PC-3 (cell line): ENCODE results near the gene GSDME.

Experiments used
- CTCF ChIP-seq: fragments of 300-600 bp; sonication (generic); conservative IDR thresholded peaks from 2 replicates; pipeline ENCODE4 v1.5.1; 2017; ENCODE audit warnings: antibody characterized with exemption, low read depth, mild to moderate bottlenecking, low read length
- EZH2 ChIP-seq: fragments of 300-600 bp; sonication (generic); IDR thresholded peaks from one replicate; pipeline ENCODE4 v1.6.1; 2017; ENCODE audit warnings: antibody characterized with exemption, mild to moderate bottlenecking, low read length; ENCODE audit not compliant: unreplicated experiment
- EZH2phosphoT487 ChIP-seq: fragments of 300-600 bp; sonication (generic); IDR thresholded peaks from 2 replicates; pipeline ENCODE4 v1.6.1; 2018; ENCODE audit warnings: mild to moderate bottlenecking, antibody characterized with exemption, low read length, borderline replicate concordance

GRCh38 chr7:24769014-24769830, 12.0 kb upstream of the GSDME start:
- no peak for TF ChIP-seq CTCF
- no peak for TF ChIP-seq EZH2
- TF ChIP-seq EZH2phosphoT487, result no peak
